GM21825 (cell line): ENCODE results near the gene SHISAL1.

ENCODE experiments used
- ATAC-seq: cut with Tn5 transposase; IDR thresholded peaks from one replicate; pipeline ENCODE4 v1.9.1; 2021; ENCODE audit warnings: mild to moderate bottlenecking, moderate library complexity; ENCODE audit not compliant: unreplicated experiment

SHISAL1 gene

DNA sequence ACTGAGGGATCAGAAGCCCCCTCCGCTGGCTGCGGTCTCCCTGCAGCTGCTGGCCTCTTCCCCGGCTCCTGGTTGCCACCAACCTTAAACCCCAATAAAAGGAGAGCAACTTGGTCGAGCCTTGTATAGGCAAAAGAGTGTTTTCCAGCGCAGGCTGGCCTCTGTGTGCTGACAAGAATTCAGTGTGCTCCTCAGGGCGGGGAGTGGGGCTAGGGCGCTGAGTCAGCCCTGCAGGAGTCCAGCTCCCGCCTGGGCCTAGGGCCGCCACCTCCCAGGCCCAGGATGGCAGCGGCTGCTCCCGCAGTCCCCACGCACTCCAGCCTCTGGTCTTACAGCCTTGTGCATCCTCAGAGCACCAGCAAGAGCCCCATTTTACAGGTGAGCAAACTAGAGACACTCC is at the start of gene SHISAL1:
Gene SHISAL1 (minus strand): TSS at position 186 of the 400 bp plus-strand sequence. CDS start 12,006 bp downstream, outside the sequence.
- no peak for ATAC-seq

DNA sequence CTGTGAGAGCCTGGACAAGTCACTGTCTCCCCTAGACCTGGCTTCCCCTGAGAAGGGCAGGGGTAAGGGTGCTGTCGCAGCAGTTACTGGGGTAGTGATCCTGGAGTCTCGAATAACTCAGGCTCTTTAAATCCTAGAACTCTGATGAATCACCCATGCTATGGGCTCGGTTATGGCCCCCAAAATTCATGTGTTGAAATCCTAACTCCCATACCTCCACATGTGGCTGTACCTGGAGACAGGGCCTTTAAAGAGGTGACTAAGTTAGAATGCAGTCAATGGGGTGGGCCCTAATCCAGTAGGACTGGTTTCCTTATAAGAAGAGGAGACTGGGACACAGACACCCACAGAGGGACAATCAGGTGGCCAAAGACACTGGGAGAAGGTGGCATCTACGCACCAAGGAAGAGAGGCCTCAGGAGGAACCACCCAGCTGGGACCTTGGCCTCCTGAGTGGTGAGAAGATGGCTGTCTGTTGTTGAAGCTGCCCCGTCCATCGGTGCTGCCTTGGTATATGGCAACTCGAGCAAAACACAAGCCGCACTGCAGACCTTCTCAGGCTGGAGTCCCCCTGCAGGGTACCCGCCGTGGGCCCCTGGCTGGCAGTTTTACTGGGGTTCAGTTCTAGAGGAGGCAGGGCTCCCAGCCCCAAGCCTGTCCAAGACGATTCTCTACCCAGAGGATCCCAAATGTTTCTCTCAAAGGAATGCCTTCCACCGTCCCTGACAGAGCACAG is 48.8 kb upstream of the SHISAL1 start:
- no peak for ATAC-seq

DNA sequence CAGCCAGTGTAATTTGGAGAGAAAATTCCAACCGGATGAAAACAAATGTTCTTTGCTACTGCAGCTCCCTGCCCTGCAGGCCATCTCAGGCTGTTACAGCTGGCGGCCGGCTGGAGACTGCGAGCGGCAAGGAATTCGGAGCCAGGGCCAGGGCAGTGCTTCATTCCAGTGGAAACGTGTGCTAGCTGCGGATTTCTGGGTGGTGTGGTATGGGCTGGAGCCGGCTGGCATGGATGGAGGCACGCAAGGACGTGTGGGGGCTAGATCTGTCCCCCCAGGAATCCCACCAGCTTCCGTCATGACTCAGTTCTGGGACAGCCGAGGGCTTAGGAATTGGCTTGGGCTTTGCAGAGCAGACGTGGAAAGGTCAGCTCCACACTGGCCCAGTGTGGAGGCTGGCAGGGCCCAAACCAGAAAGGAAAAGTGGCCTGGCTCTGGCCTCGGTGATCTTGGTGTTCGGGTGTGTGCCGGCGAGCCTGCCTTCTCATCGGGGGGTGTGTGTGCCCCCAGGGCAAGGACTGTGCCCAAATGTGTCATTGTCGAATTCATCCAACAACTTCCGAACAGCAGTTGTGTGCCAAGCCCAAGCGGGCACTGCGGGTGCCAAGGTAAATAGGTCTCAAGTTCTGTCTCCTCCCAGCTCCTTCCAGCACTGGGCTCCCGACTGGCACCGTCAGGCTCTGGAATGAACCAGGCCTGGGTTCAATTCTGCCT is 48.1 kb upstream of the SHISAL1 start:
- no peak for ATAC-seq

DNA sequence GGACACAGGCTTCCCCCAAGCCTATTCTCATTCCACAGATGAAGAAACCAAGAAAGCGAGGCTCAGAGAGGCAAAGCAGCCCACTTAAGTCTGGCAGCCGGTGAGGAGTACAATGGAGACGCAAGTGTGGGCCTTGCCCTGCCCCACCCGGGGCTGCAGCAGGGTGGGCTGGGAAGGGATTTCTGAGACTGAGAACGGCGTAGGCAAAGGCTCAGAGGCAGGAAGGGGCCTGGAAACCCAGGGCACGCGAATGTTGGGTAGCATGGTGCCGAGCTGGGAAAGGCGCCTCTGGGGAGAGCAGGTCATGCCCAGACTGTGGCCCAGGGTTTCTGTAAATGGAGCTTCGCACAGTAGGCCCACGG is 47.5 kb upstream of the SHISAL1 start:
- ATAC-seq: no peak

DNA sequence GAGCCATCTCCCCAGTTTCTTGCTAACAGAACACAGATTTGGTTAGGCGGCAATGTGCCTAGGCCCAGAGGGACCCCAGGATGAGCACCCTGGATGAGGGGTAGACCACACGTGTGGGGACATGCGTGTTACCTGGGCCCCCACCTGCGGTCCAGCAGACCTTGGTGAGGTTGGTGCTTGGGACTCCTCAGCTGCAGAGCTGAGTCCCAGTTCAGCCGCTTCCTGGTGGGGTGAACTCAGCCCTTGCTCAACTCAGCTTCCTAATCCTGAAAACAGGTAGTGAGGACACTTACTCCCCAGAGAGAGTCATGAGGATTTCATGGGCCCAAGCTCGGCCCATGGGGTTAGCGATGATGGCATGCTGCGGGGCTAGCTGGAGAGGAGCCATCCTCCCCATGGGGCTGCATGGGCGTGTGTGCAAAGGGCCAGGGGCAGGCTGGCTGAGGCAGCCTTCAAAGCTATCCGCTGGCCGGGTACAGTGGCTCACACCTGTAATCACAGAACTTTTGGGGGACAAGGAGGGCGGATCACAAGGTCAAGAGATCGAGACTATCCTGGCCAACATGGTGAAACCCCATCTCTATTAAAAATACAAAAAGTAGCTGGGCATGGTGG is 46.9 kb upstream of the SHISAL1 start:
- ATAC-seq: no peak

DNA sequence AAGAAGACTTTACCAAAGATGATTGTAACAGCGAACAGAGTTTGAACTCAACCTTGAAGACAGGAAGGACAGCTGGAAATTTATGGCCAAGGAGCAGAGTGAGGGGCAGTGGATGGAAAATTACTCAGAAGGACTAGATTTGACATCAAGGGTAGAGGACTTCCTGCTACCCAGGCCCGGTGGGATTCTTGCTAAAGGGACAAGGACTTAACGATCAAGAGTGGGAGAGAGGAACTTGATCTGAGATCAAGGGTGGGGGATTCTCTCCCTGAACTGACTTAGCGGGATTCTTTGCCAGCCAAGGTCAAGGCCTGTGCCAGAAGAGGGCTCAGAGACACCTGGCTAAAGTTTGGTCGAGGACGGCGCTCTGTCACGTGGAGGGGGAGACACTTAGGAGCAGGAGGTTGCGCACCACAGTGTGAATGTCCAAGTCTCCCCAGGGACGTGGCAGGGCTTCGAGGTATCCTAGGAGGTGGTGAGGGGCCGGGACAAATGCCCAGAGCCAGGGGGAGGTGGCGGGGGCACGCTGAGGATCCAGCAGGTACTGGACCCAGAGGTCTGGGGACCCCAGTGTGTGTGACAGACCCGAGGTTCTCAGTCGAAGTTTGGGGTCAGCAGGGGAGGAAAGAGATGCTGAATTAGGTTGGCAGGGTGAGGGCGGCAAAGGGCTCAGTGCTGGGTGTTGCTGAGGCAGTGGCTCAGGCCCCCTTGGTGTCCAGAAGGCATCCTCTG is 46.1 kb upstream of the SHISAL1 start:
- ATAC-seq: no peak

DNA sequence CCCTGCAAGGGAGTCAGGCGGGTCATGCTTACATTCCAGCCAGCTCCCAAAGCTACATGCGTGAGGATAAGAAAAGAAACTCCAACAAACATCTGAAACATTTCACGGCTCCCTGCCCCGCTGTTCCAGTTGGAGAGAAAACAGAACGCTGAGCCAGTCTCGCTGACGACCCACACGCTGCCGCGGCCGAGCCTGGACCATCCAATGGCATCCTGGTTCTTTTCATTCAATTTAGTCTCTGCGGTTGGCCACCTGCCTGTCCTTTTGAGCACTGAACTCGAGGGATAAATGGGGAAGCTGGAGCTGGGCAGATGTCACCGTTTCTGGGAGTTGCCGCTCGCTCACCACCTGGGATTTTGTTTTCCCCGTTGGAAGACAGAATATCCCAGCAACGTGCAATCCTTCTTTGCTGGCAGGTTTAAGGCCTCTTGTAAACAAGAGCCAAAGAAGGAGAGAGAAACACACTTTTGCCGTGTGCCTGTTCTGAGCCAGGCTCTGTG is 45.3 kb upstream of the SHISAL1 start:
- ATAC-seq: no peak

DNA sequence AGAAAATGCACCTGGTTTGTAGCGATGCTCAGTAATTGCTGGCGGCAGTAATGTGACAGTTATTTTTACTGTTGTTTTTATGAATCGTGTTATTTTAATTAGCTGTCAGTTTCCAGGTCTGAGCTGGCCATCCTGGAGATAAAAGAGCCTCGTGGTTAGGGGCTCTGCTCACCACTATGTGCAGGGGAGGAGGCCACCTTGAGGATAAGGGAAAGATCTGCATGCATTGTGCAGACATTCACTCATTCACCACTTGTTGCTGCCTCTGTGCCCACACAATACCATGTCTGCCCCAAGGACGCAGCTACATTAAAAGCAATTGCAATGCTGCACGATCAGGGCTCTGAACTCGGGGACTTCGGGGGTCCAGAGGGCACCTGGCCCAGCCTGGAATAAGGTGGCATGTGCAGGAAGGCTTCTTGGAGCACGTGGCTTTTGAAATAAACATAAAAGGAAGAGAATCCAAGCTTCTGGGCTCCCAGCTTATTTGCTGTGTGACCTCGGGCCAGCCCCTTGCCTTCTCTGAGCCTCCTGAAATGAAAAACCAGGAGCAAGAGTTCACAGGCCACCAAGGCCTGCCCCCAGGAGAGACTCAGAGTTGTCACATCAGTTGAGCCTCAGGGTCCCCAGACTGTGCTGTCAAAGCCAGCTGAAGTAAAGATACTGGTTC is 44.7 kb upstream of the SHISAL1 start:
- ATAC-seq: no peak

DNA sequence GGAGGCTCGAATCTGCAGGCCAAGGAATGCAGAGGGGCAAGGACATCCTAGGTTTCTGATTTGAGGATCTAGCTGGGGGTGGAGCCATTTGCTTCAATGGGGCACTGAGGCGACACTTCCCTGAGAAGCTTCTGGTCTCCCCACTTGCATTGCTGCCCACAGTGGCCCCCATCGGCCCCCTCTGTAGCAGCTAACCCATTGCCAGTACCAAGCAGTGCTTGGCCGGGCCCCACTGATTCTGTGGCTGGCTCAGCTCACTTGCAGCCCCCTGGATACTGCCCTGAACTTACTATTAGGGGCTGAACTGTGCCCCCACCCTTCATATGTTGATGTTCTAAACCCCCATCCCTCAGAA is 42.9 kb upstream of the SHISAL1 start:
- ATAC-seq: no peak

DNA sequence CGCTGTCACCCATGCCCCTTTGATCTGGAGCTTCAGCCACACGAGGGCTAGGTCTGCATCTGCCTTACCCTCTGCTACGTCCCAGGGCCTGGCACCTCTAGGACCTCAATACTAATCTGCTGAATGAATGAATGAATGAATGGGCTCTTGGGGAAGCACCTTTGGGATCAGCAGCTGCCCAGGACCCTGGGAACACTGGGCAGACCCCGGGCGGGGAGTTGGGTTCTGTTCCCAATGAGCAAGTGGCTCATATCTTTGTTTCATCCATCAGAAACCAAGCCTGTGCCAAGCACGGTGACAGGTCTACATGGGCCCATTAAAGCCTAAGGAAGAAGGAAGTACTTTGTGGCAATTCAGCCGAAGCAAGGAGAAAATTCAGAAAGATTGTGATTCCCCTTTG is 41.5 kb upstream of the SHISAL1 start:
- ATAC-seq: no peak

DNA sequence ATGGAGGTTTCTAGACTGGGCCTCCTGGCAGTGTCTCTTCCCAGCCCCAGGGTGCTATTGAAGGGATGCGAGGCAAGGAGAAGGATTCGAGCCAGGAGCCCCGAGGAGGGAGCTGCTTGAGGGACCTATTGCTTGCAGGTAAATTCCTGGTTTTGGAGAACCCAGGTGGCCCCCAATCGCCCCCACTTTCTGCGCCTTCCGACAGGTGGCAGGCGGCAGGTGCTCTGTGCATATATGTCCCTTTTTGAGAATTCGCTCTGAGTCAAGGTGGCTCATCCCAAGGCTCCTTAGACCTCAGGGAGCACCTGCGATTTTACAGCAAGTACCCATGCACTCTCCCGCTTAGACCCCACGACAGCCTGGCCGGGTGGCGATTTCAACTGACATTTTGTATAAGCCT is 40.3 kb upstream of the SHISAL1 start:
- no peak for ATAC-seq

DNA sequence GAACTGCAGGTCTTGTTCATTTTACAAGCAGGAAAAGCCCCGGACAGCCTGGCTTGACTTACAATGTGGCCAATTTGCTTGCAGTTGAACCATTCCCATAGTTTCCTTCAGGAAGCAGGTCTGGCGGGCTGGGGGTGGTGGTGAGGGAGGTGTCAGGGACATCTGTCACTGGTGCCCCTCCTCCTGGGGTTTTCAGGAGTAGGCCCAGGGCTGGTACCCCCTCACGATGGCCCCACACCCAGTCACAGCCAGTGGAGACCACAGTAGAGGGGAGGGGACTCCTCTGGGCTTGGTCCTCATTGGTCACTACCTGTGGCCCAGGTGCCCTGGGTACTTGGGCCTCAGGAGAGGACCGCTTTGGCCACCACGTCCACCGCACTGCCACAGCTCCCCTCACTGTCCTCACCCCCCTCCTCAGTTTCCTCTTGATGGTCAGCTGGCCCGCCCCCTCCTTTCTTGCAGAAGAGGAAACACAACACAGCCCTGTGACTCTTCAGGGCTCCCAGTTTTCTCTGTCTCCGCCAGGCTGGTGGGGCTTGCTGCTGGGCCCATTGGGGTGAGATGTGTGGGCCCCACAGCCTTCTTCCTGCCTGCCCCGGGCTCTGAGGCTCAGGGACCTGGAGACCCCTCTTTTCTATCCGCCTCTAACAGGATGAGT is 39.8 kb upstream of the SHISAL1 start:
- ATAC-seq: no peak

DNA sequence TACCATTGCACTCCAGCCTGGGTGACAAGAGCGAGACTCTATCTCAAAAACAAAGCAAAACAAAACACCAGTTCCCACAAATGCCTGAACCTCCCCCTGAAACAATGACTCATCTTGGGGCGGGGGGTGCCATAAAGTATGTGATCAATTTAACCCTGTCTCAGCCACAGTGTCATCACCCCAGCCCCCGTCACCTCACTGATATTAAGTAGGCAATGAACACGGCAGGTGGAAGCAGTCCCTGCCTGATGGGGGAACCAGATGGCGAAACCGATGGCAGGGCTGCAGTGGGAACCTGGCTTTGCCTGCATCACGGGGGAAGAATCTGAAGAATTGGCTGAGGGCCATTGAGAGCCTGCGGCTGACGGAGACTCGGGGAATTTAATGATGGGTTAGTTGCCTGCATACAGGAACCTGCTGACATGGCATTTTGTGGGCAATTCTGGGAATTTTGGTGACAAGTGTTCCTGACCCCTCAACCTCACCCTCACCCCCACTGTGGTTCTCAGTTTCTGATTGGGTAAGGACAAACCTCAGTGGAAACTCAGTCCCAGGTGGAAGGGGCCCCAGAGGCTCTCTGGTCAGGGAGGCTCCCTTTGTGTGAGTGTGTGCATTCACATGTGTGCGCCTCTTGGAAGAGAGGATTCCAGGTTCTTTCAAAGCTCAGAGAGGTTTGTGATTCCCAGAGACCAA is 39.1 kb upstream of the SHISAL1 start:
- ATAC-seq: no peak

DNA sequence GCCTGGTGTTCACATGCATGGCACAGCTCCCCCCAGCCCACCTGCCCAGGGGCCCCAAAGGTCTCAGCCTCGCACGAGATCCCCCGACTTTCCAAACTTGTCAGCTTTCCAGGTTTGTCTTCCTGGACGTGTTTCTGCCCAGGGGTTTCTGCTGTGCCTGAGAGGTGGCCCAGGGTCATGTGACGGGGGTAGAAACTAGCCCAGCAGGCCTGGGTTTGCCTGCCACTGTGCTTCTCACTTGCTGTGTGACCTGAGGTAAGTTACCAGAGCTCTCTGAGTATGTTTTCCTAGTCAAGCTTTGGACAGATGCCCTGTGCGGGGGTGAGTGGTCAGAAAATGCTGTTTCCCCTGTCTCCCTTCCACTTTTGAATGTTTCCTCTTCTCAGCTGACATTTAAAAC is 38.3 kb upstream of the SHISAL1 start:
- ATAC-seq: no peak

DNA sequence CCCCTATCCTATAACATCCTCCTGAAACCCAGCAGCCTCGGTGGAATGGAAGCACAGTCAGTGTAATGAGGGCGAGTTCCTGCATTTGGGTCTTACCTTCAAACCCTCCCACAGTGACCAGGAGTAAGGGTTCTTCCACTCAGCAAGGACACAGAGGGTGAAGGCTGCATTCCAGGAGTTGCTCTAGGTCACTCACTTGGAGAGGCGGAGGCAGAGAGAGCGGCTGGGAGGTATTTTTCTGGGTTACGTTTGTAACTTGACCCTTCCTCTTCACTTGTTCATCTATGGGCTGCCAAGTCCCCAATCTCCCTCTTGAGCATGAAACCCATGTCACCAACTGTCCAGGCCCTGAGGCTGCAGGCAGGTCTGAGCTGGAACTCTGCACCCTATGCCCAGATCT is 36.8 kb upstream of the SHISAL1 start:
- no peak for ATAC-seq

DNA sequence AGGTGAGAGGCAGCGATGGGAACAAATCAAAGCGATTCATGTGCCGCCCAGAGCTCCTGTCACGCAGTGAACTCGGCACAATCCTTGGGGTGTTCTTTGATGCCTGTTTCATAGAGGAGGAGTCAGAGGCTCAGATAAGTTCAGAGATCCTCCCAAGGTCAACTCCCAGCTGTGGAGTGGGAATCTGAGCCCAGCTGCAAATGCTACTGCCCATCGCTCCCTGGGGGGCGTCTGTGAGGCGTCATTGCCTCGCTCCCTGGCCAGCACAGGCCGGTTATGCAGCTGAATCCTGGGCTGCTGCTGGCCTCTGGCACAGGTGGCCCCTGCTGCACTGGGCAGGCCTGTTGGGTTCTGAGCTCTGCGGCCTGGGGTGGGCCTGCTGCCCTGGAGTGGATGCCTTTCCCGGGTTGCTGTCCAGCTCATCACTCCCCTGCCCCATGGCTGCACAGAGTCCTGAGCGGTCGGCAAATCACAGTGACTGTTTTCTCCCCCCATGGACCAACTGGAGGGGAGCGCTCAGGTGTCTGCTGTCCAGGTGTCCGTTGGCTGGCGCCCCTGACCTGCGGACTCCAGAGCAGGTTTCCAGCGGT is 36.3 kb upstream of the SHISAL1 start:
- no peak for ATAC-seq

DNA sequence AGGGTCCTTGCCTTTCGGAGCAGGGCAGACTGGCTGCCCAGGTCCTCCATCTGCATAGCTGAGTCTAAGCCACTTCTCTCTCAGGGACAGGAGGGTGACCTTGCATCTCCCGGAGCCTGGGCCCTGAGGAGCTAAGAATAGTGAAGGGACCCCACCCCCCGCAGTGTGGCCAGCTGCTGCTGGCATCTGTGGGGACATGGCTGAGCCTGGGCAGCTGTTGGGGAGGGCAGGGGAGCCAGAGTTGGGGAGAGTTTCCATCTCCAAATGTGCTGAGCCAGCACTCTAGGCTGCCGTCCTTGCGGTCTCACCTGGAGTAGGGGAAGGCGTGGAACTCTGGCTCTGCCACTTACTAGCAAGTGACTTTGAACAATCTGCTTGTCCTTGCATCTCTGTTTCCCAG is 34.8 kb upstream of the SHISAL1 start:
- no peak for ATAC-seq

DNA sequence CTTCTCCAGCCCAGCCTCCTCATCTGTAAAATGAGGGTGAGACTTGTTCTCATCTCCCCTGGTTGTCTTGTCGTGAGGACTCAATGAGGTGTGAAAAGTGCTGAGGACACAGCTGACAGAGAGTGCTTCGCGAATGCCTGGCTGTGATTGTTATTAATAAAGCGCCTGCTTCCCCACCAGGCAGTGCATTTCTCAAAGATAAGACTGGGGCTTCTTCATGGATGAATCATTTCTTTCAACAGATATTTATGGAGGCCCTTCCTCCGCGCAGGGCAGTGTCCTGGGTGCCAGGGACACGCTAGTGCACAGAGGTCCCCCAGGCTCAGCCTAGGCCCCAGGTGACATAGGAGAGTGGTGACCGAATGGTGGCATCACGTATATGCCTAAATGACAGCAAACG is 34.3 kb upstream of the SHISAL1 start:
- ATAC-seq: no peak

DNA sequence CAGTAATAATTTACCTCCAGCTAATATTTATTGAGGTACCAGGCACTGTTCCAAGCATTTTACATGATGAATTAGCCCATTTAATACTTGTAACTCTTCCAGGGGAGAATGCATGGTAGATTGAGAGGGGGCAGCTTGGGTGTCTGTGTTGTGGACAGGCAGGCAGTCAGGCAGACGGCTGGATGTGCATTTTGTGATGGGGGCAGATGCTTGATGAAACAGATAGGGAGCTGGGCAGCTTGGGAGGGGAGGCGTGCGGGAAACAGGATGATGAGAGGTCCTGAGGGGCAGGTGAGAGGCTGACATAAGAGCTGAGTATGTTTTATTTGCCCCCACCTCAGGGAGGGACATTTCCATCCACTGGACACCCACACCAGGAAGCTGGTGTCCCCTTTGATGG is 33.1 kb upstream of the SHISAL1 start:
- ATAC-seq: no peak
